Common myeloid progenitor, CD34-positive (primary cell): Measurements from ENCODE around the gene DRD1.

ENCODE experiments used
- CTCF ChIA-PET: fragments of 350-600 bp; sonication (Branson Sonifier 250); formaldehyde crosslinking; loops from one replicate; lab custom pipeline; 2021; ENCODE audit warnings: antibody characterized with exemption; lab: Charles Lee
- POLR2A ChIA-PET: fragments of 350-600 bp; sonication (Branson Sonifier 250); formaldehyde crosslinking; loops from one replicate; lab custom pipeline; 2021; ENCODE audit warnings: antibody characterized with exemption; lab: Charles Lee
- DNase-seq, 3 donors: peaks; one replicate each; pipeline versions ENCODE4 v3.0.0 to v3.0.0-alpha.2; 2013
- H3K27ac ChIP-seq, 2 experiments: 1 replicate in 1 of 2; 2 replicates in 1 of 2; pipeline ENCODE4 v1.7.0; 2013; ENCODE audit warnings: inconsistent platforms in 2 of 2, low read length in 2 of 2, mild to moderate bottlenecking in 2 of 2, low read depth in 1 of 2, moderate library complexity in 1 of 2; ENCODE audit not compliant: severe bottlenecking in 2 of 2, insufficient read depth in 1 of 2, poor library complexity in 1 of 2
- H3K27me3 ChIP-seq, 5 experiments: replicated peaks in 2 of 5; 1 replicate in 3 of 5; 2 replicates in 2 of 5; pipeline versions ENCODE4 v1.6.1 to v1.7.0; 2013; ENCODE audit warnings: low read length in 4 of 5, mild to moderate bottlenecking in 2 of 5, moderate library complexity in 2 of 5, inconsistent platforms in 1 of 5; ENCODE audit not compliant: insufficient read depth in 5 of 5, control insufficient read depth in 4 of 5
- H3K36me3 ChIP-seq, 4 experiments: 1 replicate in 2 of 4; 2 replicates in 2 of 4; pipeline versions ENCODE4 v1.6.1 to v1.7.0; 2013; ENCODE audit warnings: low read length in 3 of 4, control low read depth in 1 of 4, mild to moderate bottlenecking in 1 of 4; ENCODE audit not compliant: control insufficient read depth in 4 of 4, insufficient read depth in 4 of 4
- H3K4me1 ChIP-seq, 4 experiments: 1 replicate in 3 of 4; 2 replicates in 1 of 4; pipeline versions ENCODE4 v1.6.1 to v1.7.1; 2013; ENCODE audit warnings: low read length in 3 of 4, mild to moderate bottlenecking in 3 of 4, control low read depth in 1 of 4, inconsistent platforms in 1 of 4, moderate library complexity in 1 of 4; ENCODE audit not compliant: control insufficient read depth in 4 of 4, insufficient read depth in 4 of 4; ENCODE audit errors: control extremely low read depth in 1 of 4
- H3K4me3 ChIP-seq, 7 experiments: 1 replicate in 4 of 7; 2 replicates in 3 of 7; pipeline versions ENCODE4 v1.5.1 to v1.7.0; 2013; ENCODE audit warnings: mild to moderate bottlenecking in 7 of 7, low read length in 6 of 7, moderate library complexity in 6 of 7, inconsistent platforms in 2 of 7, low read depth in 2 of 7, control low read depth in 1 of 7; ENCODE audit not compliant: insufficient read depth in 4 of 7, control insufficient read depth in 1 of 7; ENCODE audit errors: extremely low read depth in 1 of 7
- H3K9me3 ChIP-seq, 5 experiments: 1 replicate in 4 of 5; 2 replicates in 1 of 5; pipeline versions ENCODE4 v1.6.1 to v1.7.1; 2013; ENCODE audit warnings: low read length in 4 of 5, mild to moderate bottlenecking in 2 of 5, inconsistent platforms in 1 of 5, low read depth in 1 of 5, moderate library complexity in 1 of 5; ENCODE audit not compliant: control insufficient read depth in 4 of 5, insufficient read depth in 2 of 5; ENCODE audit errors: control extremely low read depth in 1 of 5
- WGBS: methylation state at CpG from one replicate; pipeline ENCODE4 v1.1.5; 2013; ENCODE audit not compliant: insufficient coverage; 5-methylcytosine and 5-hydroxymethylcytosine counted together

DRD1 gene

GRCh38 chr5:175469916-175470315 lies 25.9 kb upstream of the DRD1 start:
- CTCF ChIA-PET, result interaction anchor here (0.6 kb wide), 1 partner anchor 464 kb away, joined by 3 read pairs; no protein-coding TSS in a partner anchor
- Histone ChIP-seq H3K4me3 (no peak overlapping the region), H3K4me1 (no peaks in the 10 kb centered on the region), H3K9me3 (peaks cover 0 to 1% (median 0%) of the 10 kb centered on the region in 5 experiments), H3K27ac (no peak overlapping the region), H3K27me3 (peaks cover 0 to 22% (median 5%) of the 10 kb centered on the region in 5 experiments), H3K36me3 (no peaks in the 10 kb centered on the region)
- DNase-seq, result no peak
- POLR2A ChIA-PET, result no interaction called here
- WGBS, result 89% methylated on average over 2 of the region's 3 CpGs

GRCh38 chr5:175468892-175469291 lies 24.9 kb upstream of the DRD1 start:
- Histone ChIP-seq H3K4me1 (no peaks in the 10 kb centered on the region), H3K27me3 (peaks cover 0 to 18% (median 5%) of the 10 kb centered on the region in 5 experiments), H3K27ac (no peak overlapping the region), H3K36me3 (no peaks in the 10 kb centered on the region), H3K4me3 (no peak overlapping the region), H3K9me3 (peaks cover 0 to 1% (median 0%) of the 10 kb centered on the region in 5 experiments)
- ChIA-PET CTCF (interaction anchor here (1.0 kb wide), 1 partner anchor 12 kb away, joined by 3 read pairs; no protein-coding TSS in a partner anchor), POLR2A (no interaction called here)
- no peak for DNase-seq
- no CpG with 5 or more reads among the region's 1 CpG for WGBS

DNA sequence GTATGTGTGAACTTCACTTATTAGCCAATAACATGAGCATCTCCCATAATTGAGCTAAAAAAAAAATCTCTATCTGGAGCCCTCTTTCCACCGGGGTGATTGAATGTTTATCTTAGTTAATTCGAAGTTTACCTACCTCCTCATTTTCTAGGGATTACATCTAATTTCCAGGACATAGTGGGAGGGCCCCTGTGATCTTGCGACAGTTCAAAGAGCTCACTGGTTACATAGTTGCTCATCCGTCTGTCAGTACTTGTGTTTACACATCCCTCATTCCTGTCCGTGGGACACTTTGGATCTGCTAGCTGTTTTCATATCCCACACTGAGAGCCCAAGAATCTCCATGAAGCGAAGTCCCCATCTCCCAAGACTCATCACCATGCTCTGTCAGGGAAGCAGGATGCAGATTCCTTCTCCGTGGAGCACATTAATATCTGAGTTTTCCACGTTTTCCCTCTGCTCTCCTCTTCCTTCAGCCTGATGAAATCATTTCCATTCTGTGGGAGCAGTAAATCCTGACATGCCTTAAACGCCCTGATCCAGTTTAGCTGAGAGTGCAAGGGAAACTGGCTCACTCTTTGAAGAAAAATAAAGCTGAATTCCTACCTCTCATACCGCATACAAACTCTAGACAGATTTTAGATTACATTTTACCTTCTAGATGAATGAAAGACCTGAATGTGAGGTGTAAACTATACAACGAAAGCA lies 24.2 kb upstream of the DRD1 start:
- Histone ChIP-seq H3K9me3 (peaks cover 0 to 1% (median 0%) of the 10 kb centered on the region in 5 experiments), H3K4me3 (no peak overlapping the region), H3K36me3 (no peaks in the 10 kb centered on the region), H3K27me3 (peaks cover 0 to 20% (median 3%) of the 10 kb centered on the region in 5 experiments), H3K27ac (no peak overlapping the region), H3K4me1 (no peaks in the 10 kb centered on the region)
- no peak for DNase-seq
- POLR2A ChIA-PET, result no interaction called here
- 86% methylated on average over 9 of the region's 11 CpGs for WGBS
- CTCF ChIA-PET, result interaction anchor here (1.0 kb wide), 1 partner anchor 12 kb away, joined by 3 read pairs; no protein-coding TSS in a partner anchor

DNA sequence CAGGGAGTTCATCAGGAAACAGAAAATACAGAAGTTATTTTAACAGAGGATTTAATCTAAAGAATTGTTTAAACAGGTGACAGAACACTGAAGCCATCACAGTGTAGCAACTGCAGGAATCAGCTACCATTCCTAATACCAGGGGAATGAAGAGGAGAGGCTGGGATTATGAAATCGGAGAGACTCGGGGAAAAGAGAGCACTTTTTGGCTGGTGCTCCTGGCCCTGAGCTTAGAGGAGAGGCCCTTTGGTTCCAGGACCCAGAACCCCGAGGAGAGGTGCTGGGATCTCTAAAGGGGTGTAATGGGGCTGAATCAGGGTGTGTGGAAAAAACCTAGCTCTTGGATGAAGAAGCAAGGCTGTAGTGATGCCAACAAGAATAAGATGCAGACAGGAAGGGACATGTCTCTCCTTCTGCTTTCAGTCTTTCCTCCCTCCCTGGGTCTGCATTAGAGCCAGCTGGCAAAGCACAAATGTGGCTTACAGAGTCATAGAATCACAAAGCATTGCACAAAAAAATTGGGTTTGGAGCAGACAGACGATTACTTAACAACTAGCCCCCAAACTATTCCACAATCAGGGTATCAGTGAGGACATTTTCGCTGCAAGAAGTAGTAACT lies 22.8 kb upstream of the DRD1 start:
- no peak overlapping the region for H3K27ac ChIP-seq
- WGBS, result 74% methylated on average over 5 of the region's 5 CpGs
- H3K9me3 ChIP-seq, result peaks cover 0 to 1% (median 0%) of the 10 kb centered on the region in 5 experiments
- no peaks in the 10 kb centered on the region for H3K36me3 ChIP-seq
- H3K27me3 ChIP-seq, result peaks cover 3 to 20% (median 3%) of the 10 kb centered on the region in 5 experiments
- CTCF ChIA-PET, result interaction anchor here (1.5 to 2.4 kb wide), 3 partner anchors 10 to 20 kb away, joined by 4 to 9 read pairs (median 5); no protein-coding TSS in a partner anchor
- POLR2A ChIA-PET, result no interaction called here
- DNase-seq, result no peak
- H3K4me1 ChIP-seq, result no peaks in the 10 kb centered on the region
- no peak overlapping the region for H3K4me3 ChIP-seq

GRCh38 chr5:175465282-175465681 lies 21.3 kb upstream of the DRD1 start:
- ChIA-PET POLR2A (no interaction called here), CTCF (interaction anchor here (1.0 to 2.4 kb wide), 6 partner anchors 8 to 22 kb away, joined by 3 to 9 read pairs (median 4); no protein-coding TSS in a partner anchor)
- H3K27ac ChIP-seq, result no peak overlapping the region
- H3K27me3 ChIP-seq, result peaks cover 1 to 18% (median 3%) of the 10 kb centered on the region in 5 experiments
- H3K36me3 ChIP-seq, result no peaks in the 10 kb centered on the region
- peaks cover 0 to 1% (median 0%) of the 10 kb centered on the region in 5 experiments for H3K9me3 ChIP-seq
- DNase-seq, result no peak
- H3K4me1 ChIP-seq, result no peaks in the 10 kb centered on the region
- H3K4me3 ChIP-seq, result no peak overlapping the region
- WGBS, result 43% methylated on average over 2 of the region's 3 CpGs

DNA sequence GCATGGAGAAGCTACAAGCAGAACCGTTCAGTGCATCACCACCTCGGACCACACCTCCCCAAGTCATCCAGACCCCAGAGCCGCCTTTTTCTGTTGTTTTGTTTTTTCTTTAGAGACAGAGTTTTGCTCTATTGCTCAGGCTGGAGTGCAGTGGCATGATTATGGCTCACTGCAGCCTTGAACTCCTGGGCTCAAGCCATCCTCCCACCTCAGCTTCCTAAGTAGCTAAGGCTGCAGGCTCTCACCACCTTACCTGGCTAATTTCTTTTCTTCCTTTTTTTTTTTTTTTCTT lies 20.9 kb upstream of the DRD1 start:
- no CpG with 5 or more reads among the region's 3 CpGs for WGBS

More for the DNA sequence above, 20.9 kb upstream of the DRD1 start:
- Histone ChIP-seq H3K9me3 (peaks cover 0 to 1% (median 0%) of the 10 kb centered on the region in 5 experiments), H3K4me1 (no peaks in the 10 kb centered on the region), H3K27ac (no peak overlapping the region), H3K4me3 (no peak overlapping the region), H3K36me3 (no peaks in the 10 kb centered on the region), H3K27me3 (peaks cover 1 to 18% (median 3%) of the 10 kb centered on the region in 5 experiments)
- POLR2A ChIA-PET, result interaction anchor here (0.7 kb wide), 1 partner anchor 1119 kb away, joined by 5 read pairs; no protein-coding TSS in a partner anchor
- CTCF ChIA-PET, result interaction anchor here (0.9 to 2.4 kb wide), 8 partner anchors 11 to 84 kb away, joined by 3 to 9 read pairs (median 3); no protein-coding TSS in a partner anchor
- DNase-seq, result no peak
